ENCODE data around the gene CDH4.
"Not testable (repeated sequence)": the region's sequence is repeated elsewhere in the genome, so short reads cannot be mapped to it uniquely, and the experiment has no call there.

CDH4 gene

GRCh38 chr20:61400499-61400898 is 148.4 kb downstream of the CDH4 start:
- CTCF ChIA-PET = no interaction called here
- POLR2A ChIA-PET = no interaction called here
- no peak overlapping the region for H3K4me3 ChIP-seq (ENCODE audit: low read depth, low read length)
- no peak for TF ChIP-seq CTCF (IDR thresholded peaks at IDR 0.05; ENCODE audit: insufficient read depth, low read length, missing control alignments)
- no peak for DNase-seq (ENCODE audit: low read depth, low spot score)

- no peak for DNase-seq (ENCODE audit: low read depth, low spot score)
- no peak overlapping the region for H3K4me3 ChIP-seq (ENCODE audit: low read depth, low read length)
- CTCF ChIA-PET = no interaction called here
- POLR2A ChIA-PET = no interaction called here
- no peak for TF ChIP-seq CTCF (IDR thresholded peaks at IDR 0.05; ENCODE audit: insufficient read depth, low read length, missing control alignments)
These were observed 152.2 kb downstream of the CDH4 start for GRCh38 chr20:61404303-61404702.

GRCh38 chr20:61405007-61405406 is 152.9 kb downstream of the CDH4 start:
- CTCF ChIA-PET = no interaction called here

GRCh38 chr20:61406773-61407172 is 154.7 kb downstream of the CDH4 start:
- CTCF ChIA-PET; POLR2A ChIA-PET; DNase-seq (ENCODE audit: low read depth, low spot score); H3K4me3 ChIP-seq (ENCODE audit: low read depth, low read length): not testable (repeated sequence)

More at GRCh38 chr20:61405007-61405406, 152.9 kb downstream of the CDH4 start:
- no peak overlapping the region for H3K4me3 ChIP-seq (ENCODE audit: low read depth, low read length)
- DNase-seq (ENCODE audit: low read depth, low spot score) = no peak
- TF ChIP-seq CTCF (IDR thresholded peaks at IDR 0.05; ENCODE audit: insufficient read depth, low read length, missing control alignments) = no peak
- POLR2A ChIA-PET = no interaction called here

GRCh38 chr20:61407561-61407960 is 155.5 kb downstream of the CDH4 start:
- ChIA-PET CTCF (no interaction called here), POLR2A (no interaction called here)
- no peak for TF ChIP-seq CTCF (IDR thresholded peaks at IDR 0.05; ENCODE audit: insufficient read depth, low read length, missing control alignments)
- no peak overlapping the region for H3K4me3 ChIP-seq (ENCODE audit: low read depth, low read length)
- no peak for DNase-seq (ENCODE audit: low read depth, low spot score)

GRCh38 chr20:61408951-61409740 is 157.1 kb downstream of the CDH4 start:
- TF ChIP-seq CTCF (IDR thresholded peaks at IDR 0.05; ENCODE audit: insufficient read depth, low read length, missing control alignments) = no peak
- no peak overlapping the region for H3K4me3 ChIP-seq (ENCODE audit: low read depth, low read length)
- POLR2A ChIA-PET = no interaction called here
- CTCF ChIA-PET = no interaction called here
- DNase-seq (ENCODE audit: low read depth, low spot score) = no peak

- ChIA-PET POLR2A (no interaction called here), CTCF (no interaction called here)
- no peak for TF ChIP-seq CTCF (IDR thresholded peaks at IDR 0.05; ENCODE audit: insufficient read depth, low read length, missing control alignments)
- H3K4me3 ChIP-seq (ENCODE audit: low read depth, low read length) = no peak overlapping the region
- DNase-seq (ENCODE audit: low read depth, low spot score) = no peak
These were observed 159.7 kb downstream of the CDH4 start for GRCh38 chr20:61411743-61412142.

Measured in AG04449 (cell line).